ENCODE measurements around the gene MPND.

GRCh38 chr19:4371247-4372164, 28.1 kb downstream of the MPND start:
- TF ChIP-seq EZH2 (IDR thresholded peaks at IDR 0.05; ENCODE audit: borderline replicate concordance, low read length), result no peak
- TF ChIP-seq, protein P1, sequence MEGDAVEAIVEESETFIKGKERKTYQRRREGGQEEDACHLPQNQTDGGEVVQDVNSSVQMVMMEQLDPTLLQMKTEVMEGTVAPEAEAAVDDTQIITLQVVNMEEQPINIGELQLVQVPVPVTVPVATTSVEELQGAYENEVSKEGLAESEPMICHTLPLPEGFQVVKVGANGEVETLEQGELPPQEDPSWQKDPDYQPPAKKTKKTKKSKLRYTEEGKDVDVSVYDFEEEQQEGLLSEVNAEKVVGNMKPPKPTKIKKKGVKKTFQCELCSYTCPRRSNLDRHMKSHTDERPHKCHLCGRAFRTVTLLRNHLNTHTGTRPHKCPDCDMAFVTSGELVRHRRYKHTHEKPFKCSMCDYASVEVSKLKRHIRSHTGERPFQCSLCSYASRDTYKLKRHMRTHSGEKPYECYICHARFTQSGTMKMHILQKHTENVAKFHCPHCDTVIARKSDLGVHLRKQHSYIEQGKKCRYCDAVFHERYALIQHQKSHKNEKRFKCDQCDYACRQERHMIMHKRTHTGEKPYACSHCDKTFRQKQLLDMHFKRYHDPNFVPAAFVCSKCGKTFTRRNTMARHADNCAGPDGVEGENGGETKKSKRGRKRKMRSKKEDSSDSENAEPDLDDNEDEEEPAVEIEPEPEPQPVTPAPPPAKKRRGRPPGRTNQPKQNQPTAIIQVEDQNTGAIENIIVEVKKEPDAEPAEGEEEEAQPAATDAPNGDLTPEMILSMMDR (conservative IDR thresholded peaks at IDR 0.05 in 1 of 2, IDR thresholded peaks at IDR 0.05 in 1 of 2; ENCODE audit: extremely low read depth in 1 of 2, insufficient read depth in 1 of 2, low read depth in 1 of 2, low read length in 2 of 2), result no peak

All from mammary epithelial cell (primary cell).